Breast epithelium (tissue), 3 donors: ENCODE data around the gene CCDC88C.

Experiments used
- CTCF ChIP-seq, 3 donors: fragments of 450-650 bp; IDR thresholded peaks; one replicate each; pipeline ENCODE4 v1.5.1; 2016 to 2017; ENCODE audit warnings: antibody characterized with exemption in 3 of 3, mild to moderate bottlenecking in 3 of 3, moderate library complexity in 3 of 3
- POLR2A ChIP-seq: fragments of 450-650 bp; IDR thresholded peaks from one replicate; pipeline ENCODE4 v1.6.1; 2016; ENCODE audit warnings: antibody characterized with exemption, mild to moderate bottlenecking, moderate library complexity

GRCh38 chr14:91258876-91259275, 158.7 kb downstream of the CCDC88C start:
- no peak for TF ChIP-seq POLR2A
- TF ChIP-seq CTCF (IDR thresholded peaks at IDR 0.05): no peak
